NAMALWA (cell line): ENCODE measurements around the gene SF3A1.
A peak's percentile ranks its signal among the peaks of the same experiment; 100 is the strongest.
"Not testable (repeated sequence)": the region's sequence is repeated elsewhere in the genome, so short reads cannot be mapped to it uniquely, and the experiment has no call there.

Experiments
- DNase-seq: peaks from one replicate; pipeline ENCODE4 v3.0.0-alpha.2; 2015; ENCODE audit warnings: low spot score

SF3A1 gene

DNA sequence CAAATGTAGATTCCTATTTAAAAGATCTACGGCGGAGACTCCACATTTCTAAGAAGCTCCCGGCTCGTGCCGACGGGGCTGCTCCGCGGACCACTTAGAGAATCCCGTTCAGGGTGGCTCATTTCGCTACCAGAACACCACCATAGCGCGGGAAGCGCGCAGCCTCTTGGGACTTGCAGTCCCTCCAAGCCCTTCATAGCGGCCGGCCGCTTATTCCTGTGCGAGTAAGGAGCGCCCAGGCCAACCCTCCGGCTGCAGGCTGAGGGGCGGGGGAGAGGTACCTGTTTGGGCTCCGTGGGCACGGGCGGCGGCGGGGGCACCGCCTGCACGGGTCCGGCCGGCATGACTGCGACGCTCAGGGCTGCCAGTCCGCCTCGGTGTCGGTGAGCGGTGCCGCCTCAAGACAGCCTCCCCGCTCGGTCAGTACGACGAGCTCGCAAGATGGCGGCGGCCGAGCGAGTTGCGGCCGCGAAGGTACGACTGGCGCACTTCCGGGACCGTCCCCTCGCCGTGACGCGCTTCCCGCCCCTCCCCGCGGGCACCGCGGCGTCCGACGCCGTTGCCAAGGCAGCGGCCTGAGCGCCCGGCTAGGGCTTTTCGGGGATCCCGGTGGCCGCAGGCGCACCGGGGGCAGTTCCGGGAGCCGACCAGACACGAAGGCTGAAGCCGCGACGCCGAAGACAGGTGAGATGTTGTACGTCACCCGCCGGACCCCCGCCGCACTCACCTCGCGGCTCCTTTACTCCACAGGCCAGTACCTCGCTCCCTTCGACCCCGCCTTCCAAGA lies at the start of gene SF3A1, which contains the start of gene CCDC157:
TSS of gene SF3A1 (minus strand) at position 446 of the 787 bp plus-strand sequence. CDS start at position 344, 102 bp downstream.
TSS of gene CCDC157 (plus strand) at position 559 of the 787 bp plus-strand sequence. CDS start 8,994 bp downstream, outside the sequence.
- DNase-seq, result peak; percentile 90

DNA sequence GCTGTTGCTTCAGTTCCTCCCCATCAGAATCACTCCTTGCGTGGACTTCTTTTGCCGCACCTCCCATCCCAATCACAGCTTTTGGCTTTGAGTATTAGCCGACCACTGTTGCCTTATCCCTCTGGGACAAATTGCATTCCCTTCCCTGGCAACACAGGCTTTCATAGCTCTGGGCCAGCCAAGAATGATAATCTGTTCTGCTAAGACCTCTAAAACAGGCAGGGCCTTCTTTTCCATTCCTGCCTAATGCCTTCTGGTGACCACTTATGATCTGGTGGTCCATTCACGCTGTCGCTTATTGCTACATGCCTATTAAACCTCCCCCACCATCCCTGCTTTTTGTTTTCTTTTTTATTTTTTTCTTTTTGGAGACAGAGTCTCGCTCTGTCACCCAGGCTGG lies 49.7 kb upstream of the SF3A1 start:
- no peak for DNase-seq

GRCh38 chr22:30405731-30406130 lies 49.0 kb upstream of the SF3A1 start:
- no peak for DNase-seq

DNA sequence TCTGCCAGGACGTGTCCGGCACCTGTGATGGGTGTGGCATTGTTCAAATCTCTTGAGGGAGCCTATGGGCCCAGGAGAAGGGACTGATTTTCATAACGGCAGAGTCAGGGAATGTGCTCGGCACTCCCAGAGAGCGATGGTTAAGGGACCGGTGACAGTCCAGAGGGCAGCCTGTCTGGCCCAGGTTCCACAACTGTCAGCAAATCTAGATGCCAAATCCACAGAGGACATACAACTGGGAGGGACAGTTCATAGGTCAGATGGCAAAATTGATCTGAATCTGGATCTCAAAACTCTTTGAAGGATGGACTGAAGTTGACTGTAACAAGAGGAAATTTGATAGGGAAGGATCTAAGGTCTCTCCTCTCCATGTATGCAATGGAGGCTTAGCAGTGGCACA lies 47.6 kb upstream of the SF3A1 start:
- DNase-seq, result no peak

GRCh38 chr22:30402766-30403104 lies 46.0 kb upstream of the SF3A1 start:
- DNase-seq, result not testable (repeated sequence)

DNA sequence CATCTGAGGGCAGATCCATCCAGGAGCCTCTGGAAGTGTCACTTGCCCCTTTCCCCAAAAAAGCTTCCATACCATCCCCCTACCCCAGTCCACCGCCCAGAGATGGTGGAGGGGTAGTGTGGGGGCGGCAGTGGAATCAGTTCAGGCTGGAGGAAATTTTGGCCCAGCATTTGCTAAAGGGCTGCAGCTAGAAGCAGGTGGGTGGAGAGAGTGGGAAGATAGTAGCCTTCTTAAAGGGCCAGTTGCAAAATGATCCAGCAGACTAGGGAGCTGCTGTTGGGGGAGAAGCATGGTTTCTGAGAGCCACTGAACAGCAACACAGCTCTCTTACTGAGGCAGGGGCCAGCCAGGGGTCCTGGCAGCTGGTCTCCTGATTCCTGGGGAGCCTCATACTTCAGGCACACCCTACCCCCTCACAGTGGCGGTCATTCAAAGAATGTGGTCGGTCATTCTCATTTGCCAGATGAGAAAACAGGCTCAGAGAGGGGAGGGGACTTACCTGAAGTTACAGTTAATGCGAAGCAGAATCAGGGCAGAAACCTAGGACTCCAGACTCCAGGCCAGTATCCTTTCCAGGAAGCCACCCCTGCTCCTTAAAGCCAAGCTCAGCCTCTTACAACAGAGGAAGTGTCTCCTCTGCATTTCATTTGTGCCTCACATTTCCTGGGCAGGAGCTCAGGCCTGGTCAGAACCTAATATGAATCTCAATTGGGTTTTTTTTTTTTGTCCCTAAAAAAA lies 45.5 kb upstream of the SF3A1 start:
- no peak for DNase-seq

DNA sequence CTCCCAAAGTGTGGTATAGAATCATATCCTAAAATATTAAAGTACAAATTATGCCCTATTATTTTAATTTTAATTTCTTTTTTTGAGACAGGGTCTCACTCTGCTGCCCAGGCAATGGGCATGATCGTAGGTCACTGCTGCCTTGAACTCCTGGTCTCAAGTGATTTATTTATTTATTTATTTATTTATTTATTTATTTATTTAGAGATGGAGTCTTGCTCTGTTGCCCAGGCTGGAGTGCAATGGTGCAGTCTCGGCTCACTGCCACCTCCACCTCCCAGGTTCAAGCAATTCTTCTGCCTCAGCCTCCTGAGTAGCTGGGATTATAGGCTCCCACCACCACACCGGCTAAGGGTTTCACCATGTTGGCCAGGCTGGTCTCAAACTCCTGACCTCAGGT lies 44.3 kb upstream of the SF3A1 start:
- not testable (repeated sequence) for DNase-seq

GRCh38 chr22:30400159-30400558 lies 43.5 kb upstream of the SF3A1 start:
- DNase-seq, result no peak

DNA sequence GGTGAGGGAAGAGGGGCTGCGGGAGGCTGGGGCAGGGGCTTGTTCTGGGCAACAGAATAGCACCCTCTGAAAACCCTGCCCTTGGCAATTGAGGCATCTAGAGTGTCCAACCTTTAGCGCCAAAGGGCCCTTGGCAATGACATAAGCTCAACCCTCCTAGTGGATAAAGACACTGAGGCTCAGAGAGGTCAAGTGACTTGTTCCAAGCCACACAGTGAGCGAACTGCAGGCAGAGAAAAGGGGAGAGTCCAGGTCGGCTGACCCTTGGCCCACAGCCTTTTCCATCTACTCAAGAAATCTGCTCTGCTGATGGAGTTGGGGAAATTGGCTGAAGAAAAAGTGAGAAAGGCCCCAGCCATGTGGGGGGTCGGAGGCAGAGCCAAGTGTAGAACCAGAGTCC lies 43.0 kb upstream of the SF3A1 start:
- DNase-seq, result no peak

DNA sequence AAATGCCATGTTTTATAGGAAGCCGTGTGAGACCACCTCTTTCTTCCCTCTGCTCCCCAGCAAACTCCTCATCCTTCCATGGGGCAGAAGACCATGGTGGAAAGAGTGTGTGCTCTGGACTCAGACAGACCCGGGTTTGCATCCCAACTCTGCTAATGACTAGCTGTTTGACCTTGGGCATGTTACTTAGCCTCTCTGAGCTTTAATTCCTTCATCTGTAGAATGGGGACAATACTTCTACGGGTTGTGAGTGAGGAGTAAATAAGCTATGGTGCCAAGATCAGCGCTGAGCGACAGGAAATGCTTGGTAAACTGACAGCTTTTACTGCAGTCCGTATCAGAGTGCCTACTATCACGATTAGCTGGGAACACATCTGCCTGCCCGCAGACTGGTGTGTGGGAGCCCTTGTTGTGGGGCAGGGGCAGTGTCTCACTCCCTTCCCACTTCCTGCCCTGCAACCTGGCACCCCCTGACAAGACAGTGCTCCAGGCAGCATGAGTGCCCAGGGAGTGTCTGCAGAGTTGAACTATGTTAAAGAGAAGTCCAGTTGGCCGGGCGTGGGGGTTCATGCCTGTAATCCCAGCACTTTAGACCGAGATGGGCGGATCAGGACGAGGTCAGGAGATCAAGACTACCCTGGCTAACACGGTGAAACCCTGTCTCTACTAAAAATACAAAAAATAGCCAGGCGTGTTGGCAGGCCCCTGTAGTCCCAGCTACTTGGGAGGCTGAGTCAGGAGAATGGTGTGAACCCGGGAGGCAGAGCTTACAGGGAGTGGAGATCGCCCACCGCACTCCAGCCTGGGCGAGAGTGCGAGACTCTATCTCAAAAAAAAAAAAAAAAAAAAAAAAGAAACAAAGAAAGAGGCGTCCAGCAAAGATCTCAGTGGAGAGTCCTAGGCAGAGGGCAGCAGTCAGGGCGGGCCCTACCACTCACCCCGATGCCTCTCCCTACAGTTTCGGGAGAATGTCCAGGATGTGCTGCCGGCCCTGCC lies 42.3 kb upstream of the SF3A1 start:
- no peak for DNase-seq

GRCh38 chr22:30397656-30398635 lies 41.3 kb upstream of the SF3A1 start:
- DNase-seq, result no peak

GRCh38 chr22:30396871-30397655 lies 40.4 kb upstream of the SF3A1 start, which contains the start of gene SEC14L2:
Gene SEC14L2, plus strand, starts transcription at chr22:30397018. Its CDS starts 99 bp downstream, at chr22:30397117.
- no peak for DNase-seq

DNA sequence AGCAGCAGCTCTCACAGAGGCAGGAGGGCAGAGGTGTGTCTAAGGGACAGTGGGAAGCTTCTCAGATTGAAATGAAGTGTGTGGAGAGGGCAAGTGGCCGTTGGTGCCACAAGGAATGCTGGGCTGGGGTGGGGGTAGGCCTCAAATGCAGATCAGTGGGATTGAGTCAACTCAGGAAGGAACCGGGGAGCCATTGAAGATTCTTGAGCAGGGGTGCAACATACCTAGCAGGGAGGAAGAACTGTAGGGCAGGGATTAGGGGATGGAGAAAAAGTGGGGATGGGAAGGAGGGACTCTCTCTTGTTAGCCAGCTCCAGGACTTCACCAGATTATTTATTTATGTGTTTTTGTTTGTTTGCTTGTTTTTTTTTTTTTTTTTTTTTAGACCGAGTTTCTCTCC lies 37.2 kb upstream of the SF3A1 start:
- DNase-seq, result no peak

- no peak for DNase-seq
Observed at GRCh38 chr22:30393322-30393680, 36.6 kb upstream of the SF3A1 start.

GRCh38 chr22:30392661-30393321 lies 36.1 kb upstream of the SF3A1 start:
- DNase-seq, result peak; percentile 38

- DNase-seq, result peak; percentile 93
Observed at GRCh38 chr22:30390974-30391691, 34.4 kb upstream of the SF3A1 start.

- DNase-seq, result peak; percentile 88
Observed at GRCh38 chr22:30386960-30387827, 30.5 kb upstream of the SF3A1 start, which contains the start of gene RNF215. Gene RNF215, minus strand, starts transcription at chr22:30387411. Its CDS starts 98 bp downstream, at chr22:30387313.

GRCh38 chr22:30386608-30386959 lies 29.9 kb upstream of the SF3A1 start:
- DNase-seq, result no peak
